ENCODE data around the gene MYOD1. TPM values are rescaled to one million over a fixed set of nuclear protein-coding genes. Genes with fewer than 3 reads are reported as not detected.

The MYOD1 gene
- total and polyA plus RNA-seq, 4 donors: 0.12 TPM; not detected in 3

DNA sequence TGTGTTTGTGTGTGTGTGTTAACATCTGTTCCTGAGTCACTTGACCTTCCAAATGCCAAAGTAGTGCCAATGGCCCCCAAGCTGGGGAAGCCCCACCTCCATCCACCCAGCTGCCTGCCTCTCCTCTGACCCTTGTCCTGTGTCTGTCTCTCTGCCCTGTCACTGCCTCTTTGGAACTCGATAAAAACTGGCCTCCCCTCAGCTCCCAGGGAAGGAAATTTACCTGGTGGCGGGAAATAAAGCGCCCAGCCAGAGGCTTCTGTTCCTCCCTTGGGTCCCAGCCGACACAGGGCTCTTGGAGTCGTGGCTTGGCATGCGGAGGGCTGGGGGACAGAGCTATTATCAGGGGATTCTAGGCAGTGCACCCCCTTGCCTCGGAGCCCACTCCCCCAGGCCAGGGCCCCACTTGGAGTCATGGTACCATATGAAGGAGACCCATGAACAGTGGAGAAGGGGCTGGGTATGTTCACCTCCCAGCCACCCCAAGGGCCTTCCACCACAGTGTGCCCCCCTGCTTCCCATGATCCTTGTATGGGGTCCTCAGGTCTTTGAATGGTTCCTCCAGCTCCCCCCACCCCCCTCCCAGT lies 21.4 kb downstream of the MYOD1 start:
- DNase-seq (ENCODE audit: low read depth in 4 of 6, low spot score in 6 of 6): no peak
- WGBS (ENCODE audit: insufficient coverage): 72% methylated on average over 6 of the region's 7 CpGs

DNA sequence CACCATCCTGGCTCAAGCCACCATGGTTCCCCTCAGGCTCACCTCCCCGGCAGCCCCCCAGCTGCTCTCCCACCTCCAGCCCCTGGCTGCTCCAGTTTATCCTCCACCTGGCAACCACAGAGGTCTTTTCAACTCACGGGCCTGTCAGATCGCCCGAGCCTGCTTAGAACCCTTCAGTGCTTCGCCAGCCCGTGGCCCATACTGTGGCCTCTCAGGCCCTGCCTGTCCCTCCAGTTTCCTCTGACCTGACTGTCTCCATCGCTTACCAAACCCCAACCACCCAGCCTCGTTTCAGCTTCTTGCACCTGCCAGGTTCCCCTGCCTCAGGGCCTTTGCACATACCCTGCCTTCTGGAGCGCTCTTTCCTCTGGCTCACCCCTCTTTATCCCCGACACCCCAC lies 22.1 kb downstream of the MYOD1 start:
- no peak overlapping the region for H3K27ac ChIP-seq (ENCODE audit: low read depth, low read length)
- peaks cover 37% of the 10 kb centered on the region for H3K4me1 ChIP-seq (ENCODE audit: control insufficient read depth, insufficient read depth, low read length)
- 96% methylated on average over 9 of the region's 10 CpGs for WGBS (ENCODE audit: insufficient coverage)
- no peak for DNase-seq (ENCODE audit: low read depth in 4 of 6, low spot score in 6 of 6)
- peaks cover 40% of the 10 kb centered on the region for H3K36me3 ChIP-seq (ENCODE audit: control insufficient read depth, insufficient read depth, low read length)
- H3K27me3 ChIP-seq (ENCODE audit: control insufficient read depth, insufficient read depth, low read length): peaks cover 9% of the 10 kb centered on the region
- no peaks in the 10 kb centered on the region for H3K9me3 ChIP-seq (ENCODE audit: control insufficient read depth, insufficient read depth, low read length)
- no peak overlapping the region for H3K4me3 ChIP-seq (ENCODE audit: low read depth, low read length)

More for the DNA sequence above, 21.4 kb downstream of the MYOD1 start:
- Histone ChIP-seq H3K27ac (ENCODE audit: low read depth, low read length) (no peak overlapping the region), H3K9me3 (ENCODE audit: control insufficient read depth, insufficient read depth, low read length) (no peaks in the 10 kb centered on the region), H3K4me1 (ENCODE audit: control insufficient read depth, insufficient read depth, low read length) (peaks cover 44% of the 10 kb centered on the region), H3K4me3 (ENCODE audit: low read depth, low read length) (no peak overlapping the region), H3K27me3 (ENCODE audit: control insufficient read depth, insufficient read depth, low read length) (peaks cover 15% of the 10 kb centered on the region), H3K36me3 (ENCODE audit: control insufficient read depth, insufficient read depth, low read length) (peaks cover 40% of the 10 kb centered on the region)

DNA sequence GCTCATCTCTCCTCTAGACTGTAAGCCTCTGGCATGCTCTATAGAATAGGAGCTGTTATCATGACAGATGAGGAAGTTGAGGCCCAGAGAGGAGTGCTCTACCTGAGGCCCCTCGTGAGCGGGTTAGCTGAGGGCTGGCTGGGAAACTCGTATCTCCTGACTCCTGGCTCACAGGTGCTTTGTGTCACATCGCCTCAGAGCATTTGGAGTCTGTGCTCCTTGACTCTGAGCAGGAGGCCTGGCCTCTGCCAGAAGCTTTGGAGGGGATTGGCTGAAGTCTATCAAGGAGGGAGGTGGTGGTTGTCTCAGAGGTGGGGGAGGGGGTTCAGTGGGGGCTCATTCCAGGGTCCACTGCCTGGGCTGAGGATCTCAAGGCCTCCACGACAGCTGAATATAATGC lies 22.6 kb downstream of the MYOD1 start:
- Histone ChIP-seq H3K27ac (ENCODE audit: low read depth, low read length) (no peak overlapping the region), H3K4me1 (ENCODE audit: control insufficient read depth, insufficient read depth, low read length) (peaks cover 31% of the 10 kb centered on the region), H3K9me3 (ENCODE audit: control insufficient read depth, insufficient read depth, low read length) (no peaks in the 10 kb centered on the region), H3K36me3 (ENCODE audit: control insufficient read depth, insufficient read depth, low read length) (peaks cover 41% of the 10 kb centered on the region), H3K27me3 (ENCODE audit: control insufficient read depth, insufficient read depth, low read length) (peaks cover 4% of the 10 kb centered on the region), H3K4me3 (ENCODE audit: low read depth, low read length) (no peak overlapping the region)
- DNase-seq (ENCODE audit: low read depth in 4 of 6, low spot score in 6 of 6): no peak
- 83% methylated on average over 5 of the region's 5 CpGs for WGBS (ENCODE audit: insufficient coverage)

DNA sequence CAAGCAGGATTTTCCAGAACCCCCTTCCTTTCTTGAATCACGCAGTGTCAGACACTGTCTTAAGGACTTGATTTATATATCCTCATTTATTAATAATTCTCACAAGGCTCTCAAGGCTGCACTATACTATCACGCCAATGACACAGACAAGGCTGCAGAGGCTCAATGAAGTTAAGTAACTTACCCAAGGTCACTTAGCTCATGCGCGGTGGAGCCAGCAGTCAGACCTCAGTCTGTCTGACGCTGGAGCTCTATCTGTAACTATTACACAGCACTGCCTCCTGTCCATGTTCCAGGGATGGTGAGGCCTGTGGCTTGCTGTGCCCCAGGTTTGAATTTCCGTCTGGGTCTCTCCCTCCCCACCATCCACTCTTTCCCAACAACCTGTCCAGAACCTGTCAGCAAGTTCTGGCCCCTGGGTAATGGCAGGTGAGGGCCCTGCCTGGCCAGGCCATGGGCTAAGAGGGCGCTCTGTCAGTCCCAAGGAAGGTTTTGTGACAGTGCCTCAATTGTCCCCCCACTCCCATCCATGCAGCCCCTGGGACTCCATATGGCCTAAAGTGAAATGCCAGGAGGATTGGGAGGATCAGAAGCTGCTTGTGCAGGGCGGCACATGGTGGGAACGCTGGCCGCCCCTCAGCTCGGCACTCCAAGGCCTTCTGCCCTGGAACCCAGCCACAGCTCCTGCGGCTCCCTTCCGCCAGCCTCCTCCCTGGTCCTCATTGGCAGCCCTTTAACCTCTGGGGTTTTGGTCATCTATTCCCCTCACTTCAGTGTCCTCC lies 23.8 kb downstream of the MYOD1 start:
- Histone ChIP-seq H3K27me3 (ENCODE audit: control insufficient read depth, insufficient read depth, low read length) (no peaks in the 10 kb centered on the region), H3K36me3 (ENCODE audit: control insufficient read depth, insufficient read depth, low read length) (peaks cover 52% of the 10 kb centered on the region), H3K9me3 (ENCODE audit: control insufficient read depth, insufficient read depth, low read length) (no peaks in the 10 kb centered on the region), H3K4me1 (ENCODE audit: control insufficient read depth, insufficient read depth, low read length) (peaks cover 21% of the 10 kb centered on the region), H3K4me3 (ENCODE audit: low read depth, low read length) (no peak overlapping the region), H3K27ac (ENCODE audit: low read depth, low read length) (no peak overlapping the region)
- WGBS (ENCODE audit: insufficient coverage): 84% methylated on average over 12 of the region's 13 CpGs
- no peak for DNase-seq (ENCODE audit: low read depth in 4 of 6, low spot score in 6 of 6)

DNA sequence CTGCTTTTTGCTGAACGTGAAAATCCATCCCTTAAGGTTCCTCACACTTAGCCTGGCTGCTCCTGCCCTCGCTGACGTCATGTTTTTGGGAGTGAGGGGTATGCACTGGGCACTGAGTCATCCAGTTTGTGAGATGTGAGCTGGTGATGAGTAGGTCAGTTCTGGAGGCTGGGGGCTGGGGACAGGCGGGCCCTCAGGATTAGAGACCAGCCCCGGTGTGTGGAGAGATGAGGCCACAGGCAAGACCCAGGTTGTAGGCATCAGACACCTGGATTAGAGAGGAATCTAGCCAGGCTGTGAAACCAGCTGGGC lies 24.4 kb downstream of the MYOD1 start:
- Histone ChIP-seq H3K27me3 (ENCODE audit: control insufficient read depth, insufficient read depth, low read length) (no peaks in the 10 kb centered on the region), H3K4me1 (ENCODE audit: control insufficient read depth, insufficient read depth, low read length) (peaks cover 15% of the 10 kb centered on the region), H3K4me3 (ENCODE audit: low read depth, low read length) (no peak overlapping the region), H3K9me3 (ENCODE audit: control insufficient read depth, insufficient read depth, low read length) (no peaks in the 10 kb centered on the region), H3K36me3 (ENCODE audit: control insufficient read depth, insufficient read depth, low read length) (peaks cover 56% of the 10 kb centered on the region), H3K27ac (ENCODE audit: low read depth, low read length) (no peak overlapping the region)
- DNase-seq (ENCODE audit: low read depth in 4 of 6, low spot score in 6 of 6): no peak
- WGBS (ENCODE audit: insufficient coverage): 86% methylated on average over 2 of the region's 5 CpGs

DNA sequence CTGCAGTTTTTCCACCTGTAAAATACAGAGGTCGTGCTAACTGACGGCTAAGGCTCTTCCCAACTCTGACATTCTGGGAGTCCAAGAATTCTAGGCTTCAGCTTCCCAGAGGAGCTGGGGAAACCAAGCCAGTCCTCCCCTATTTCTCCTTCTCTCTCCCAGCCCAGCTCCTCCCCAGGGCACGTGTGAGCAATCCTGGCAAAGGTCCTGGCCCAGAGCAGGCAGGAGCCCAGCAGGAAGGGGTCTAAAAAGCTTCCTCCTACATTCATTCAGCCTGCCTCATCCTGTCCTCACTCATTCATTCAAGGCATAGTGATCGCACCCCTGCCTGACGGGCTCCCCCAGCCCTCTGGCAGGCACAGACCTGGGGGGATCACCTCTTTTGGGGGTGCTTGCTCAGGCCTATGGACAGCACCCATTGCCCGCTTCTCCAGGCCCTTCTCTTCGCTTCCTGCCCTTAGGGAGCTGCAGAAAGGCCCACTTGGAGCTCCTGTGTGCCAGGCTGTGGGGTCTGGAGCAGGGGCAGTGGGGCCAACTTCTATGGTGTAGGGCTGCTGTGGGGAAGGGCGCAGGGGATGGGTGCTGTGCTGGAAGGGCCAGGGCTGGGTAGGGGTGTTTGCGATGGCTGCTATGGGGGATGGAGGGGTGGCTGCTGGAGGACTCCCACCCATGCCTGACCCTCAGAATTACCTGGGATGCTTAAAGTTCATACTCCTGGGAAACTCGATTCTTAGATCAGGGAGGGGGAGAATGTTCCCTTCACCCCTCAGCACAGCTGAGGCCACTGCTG lies 25.0 kb downstream of the MYOD1 start:
- Histone ChIP-seq H3K4me1 (ENCODE audit: control insufficient read depth, insufficient read depth, low read length) (peaks cover 17% of the 10 kb centered on the region), H3K27ac (ENCODE audit: low read depth, low read length) (no peak overlapping the region), H3K4me3 (ENCODE audit: low read depth, low read length) (no peak overlapping the region), H3K9me3 (ENCODE audit: control insufficient read depth, insufficient read depth, low read length) (no peaks in the 10 kb centered on the region), H3K36me3 (ENCODE audit: control insufficient read depth, insufficient read depth, low read length) (peaks cover 60% of the 10 kb centered on the region), H3K27me3 (ENCODE audit: control insufficient read depth, insufficient read depth, low read length) (no peaks in the 10 kb centered on the region)
- 72% methylated on average over 7 of the region's 10 CpGs for WGBS (ENCODE audit: insufficient coverage)
- DNase-seq (ENCODE audit: low read depth in 4 of 6, low spot score in 6 of 6): no peak

DNA sequence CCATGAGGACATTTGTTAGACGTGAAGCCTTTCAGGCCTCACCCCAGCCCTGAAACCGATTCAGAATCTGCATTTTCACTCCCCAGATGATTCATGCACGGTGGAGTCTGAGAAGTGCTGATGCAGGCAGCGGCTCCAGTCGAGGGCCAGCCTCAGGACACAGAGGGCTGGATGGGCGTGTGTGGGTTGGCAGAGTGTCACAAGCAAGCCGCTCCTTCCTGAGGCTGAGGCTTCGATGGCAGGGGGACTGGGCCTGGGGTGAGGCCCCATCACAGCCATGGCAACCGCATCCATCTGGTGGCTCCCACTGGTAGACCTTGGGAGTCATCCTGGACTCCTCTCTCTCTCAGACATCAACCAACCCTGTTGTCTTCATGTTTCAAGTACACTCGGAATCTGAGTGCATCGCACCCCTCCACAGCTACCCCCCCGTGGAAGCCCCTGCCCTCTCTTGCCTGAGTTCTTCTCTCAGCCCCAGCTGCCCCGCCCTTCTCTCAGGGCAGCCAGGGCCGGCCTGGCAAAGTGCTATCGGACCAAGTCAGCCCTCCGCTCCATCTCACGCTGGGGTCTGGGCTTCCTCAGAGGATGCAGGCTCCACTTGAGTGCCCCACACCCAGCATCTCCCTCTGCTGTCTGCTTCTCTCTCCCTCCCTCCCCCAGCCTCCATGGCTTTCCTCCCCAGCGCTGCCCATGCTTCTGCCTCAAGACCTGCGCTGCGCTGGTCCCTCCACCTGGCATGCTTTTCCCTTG lies 25.8 kb downstream of the MYOD1 start:
- H3K9me3 ChIP-seq (ENCODE audit: control insufficient read depth, insufficient read depth, low read length): no peaks in the 10 kb centered on the region
- no peaks in the 10 kb centered on the region for H3K27me3 ChIP-seq (ENCODE audit: control insufficient read depth, insufficient read depth, low read length)
- no peak overlapping the region for H3K27ac ChIP-seq (ENCODE audit: low read depth, low read length)
- WGBS (ENCODE audit: insufficient coverage): 85% methylated on average over 20 of the region's 20 CpGs
- no peak overlapping the region for H3K4me3 ChIP-seq (ENCODE audit: low read depth, low read length)
- peaks cover 21% of the 10 kb centered on the region for H3K4me1 ChIP-seq (ENCODE audit: control insufficient read depth, insufficient read depth, low read length)
- H3K36me3 ChIP-seq (ENCODE audit: control insufficient read depth, insufficient read depth, low read length): peaks cover 62% of the 10 kb centered on the region
- no peak for DNase-seq (ENCODE audit: low read depth in 4 of 6, low spot score in 6 of 6)

DNA sequence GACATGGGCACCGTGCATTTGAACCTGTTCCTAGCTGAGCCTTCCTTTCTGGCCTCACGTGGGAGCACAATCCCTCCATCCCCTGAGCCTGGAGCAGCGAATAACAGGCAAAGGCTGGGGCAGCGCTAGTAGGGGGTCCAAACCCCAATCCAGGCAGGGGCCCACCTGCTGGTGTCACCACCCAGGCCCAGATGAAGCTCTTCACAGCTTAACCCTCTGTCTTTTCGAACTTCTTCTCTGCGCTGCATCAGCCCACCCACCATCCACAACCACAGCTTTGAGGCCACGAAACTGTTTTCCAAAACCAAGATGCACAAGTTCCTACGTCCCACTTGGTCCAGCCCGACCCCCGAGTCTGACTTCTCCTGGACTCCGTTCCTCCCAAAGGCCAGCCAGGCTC lies 26.7 kb downstream of the MYOD1 start:
- H3K27me3 ChIP-seq (ENCODE audit: control insufficient read depth, insufficient read depth, low read length): no peaks in the 10 kb centered on the region
- peaks cover 54% of the 10 kb centered on the region for H3K36me3 ChIP-seq (ENCODE audit: control insufficient read depth, insufficient read depth, low read length)
- H3K4me1 ChIP-seq (ENCODE audit: control insufficient read depth, insufficient read depth, low read length): peaks cover 21% of the 10 kb centered on the region
- no peak for DNase-seq (ENCODE audit: low read depth in 4 of 6, low spot score in 6 of 6)
- H3K9me3 ChIP-seq (ENCODE audit: control insufficient read depth, insufficient read depth, low read length): no peaks in the 10 kb centered on the region
- no peak overlapping the region for H3K27ac ChIP-seq (ENCODE audit: low read depth, low read length)
- no peak overlapping the region for H3K4me3 ChIP-seq (ENCODE audit: low read depth, low read length)
- 90% methylated on average over 11 of the region's 11 CpGs for whole genome bisulfite sequencing (ENCODE audit: insufficient coverage)

DNA sequence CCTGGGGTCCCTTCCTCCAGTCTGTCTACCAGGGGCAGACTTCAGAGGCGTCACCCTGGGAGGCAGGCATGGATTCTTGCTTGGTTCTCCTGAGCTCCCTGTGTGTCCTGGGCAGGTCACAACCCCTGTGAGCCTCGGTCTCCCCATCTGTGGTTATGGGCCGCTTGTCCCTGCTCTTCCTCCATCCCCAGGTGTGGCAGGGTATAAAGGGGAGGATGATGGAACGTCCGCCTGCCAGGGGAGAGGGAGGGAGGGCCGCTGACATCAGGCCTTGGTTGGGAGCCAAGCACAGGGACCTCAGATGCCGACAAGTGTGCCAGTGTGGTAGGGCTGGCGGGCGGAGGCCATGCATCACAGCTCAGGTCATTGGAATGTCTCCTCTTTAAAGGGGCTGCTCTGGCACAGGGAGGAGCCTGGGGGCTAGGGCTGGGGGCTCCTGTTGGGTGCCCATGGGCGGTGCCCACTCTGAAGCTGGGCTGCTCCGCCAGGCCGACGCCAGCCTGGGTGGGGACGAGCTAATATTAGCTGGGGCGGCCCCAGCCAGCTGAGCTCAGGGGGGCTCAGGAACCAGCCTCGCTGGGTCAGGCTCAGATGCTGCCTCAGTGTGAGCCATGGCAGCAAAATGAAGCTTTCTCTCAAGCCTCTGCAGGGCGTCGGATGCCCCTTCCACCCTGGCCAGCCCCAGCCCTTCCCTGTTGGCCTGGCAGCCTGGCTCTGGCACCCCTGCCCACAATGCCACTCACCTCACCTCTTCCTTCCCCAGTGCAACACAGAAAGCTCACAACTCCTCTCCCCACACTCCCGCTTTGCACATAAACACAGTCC lies 28.0 kb downstream of the MYOD1 start:
- WGBS (ENCODE audit: insufficient coverage): 83% methylated on average over 18 of the region's 19 CpGs
- H3K9me3 ChIP-seq (ENCODE audit: control insufficient read depth, insufficient read depth, low read length): no peaks in the 10 kb centered on the region
- H3K36me3 ChIP-seq (ENCODE audit: control insufficient read depth, insufficient read depth, low read length): peaks cover 46% of the 10 kb centered on the region
- no peak overlapping the region for H3K27ac ChIP-seq (ENCODE audit: low read depth, low read length)
- H3K4me1 ChIP-seq (ENCODE audit: control insufficient read depth, insufficient read depth, low read length): peaks cover 31% of the 10 kb centered on the region
- DNase-seq (ENCODE audit: low read depth in 4 of 6, low spot score in 6 of 6): no peak
- H3K4me3 ChIP-seq (ENCODE audit: low read depth, low read length): no peak overlapping the region
- no peaks in the 10 kb centered on the region for H3K27me3 ChIP-seq (ENCODE audit: control insufficient read depth, insufficient read depth, low read length)
